HG02852 (cell line): ENCODE measurements around the gene SV2B.

Experiments
- ATAC-seq: cut with Tn5 transposase; IDR thresholded peaks from one replicate; pipeline ENCODE4 v1.9.1; 2021; ENCODE audit warnings: mild to moderate bottlenecking, moderate library complexity; ENCODE audit not compliant: unreplicated experiment

The SV2B gene

GRCh38 chr15:91102546-91103330 lies 2.7 kb downstream of the SV2B start:
- no peak for ATAC-seq

DNA sequence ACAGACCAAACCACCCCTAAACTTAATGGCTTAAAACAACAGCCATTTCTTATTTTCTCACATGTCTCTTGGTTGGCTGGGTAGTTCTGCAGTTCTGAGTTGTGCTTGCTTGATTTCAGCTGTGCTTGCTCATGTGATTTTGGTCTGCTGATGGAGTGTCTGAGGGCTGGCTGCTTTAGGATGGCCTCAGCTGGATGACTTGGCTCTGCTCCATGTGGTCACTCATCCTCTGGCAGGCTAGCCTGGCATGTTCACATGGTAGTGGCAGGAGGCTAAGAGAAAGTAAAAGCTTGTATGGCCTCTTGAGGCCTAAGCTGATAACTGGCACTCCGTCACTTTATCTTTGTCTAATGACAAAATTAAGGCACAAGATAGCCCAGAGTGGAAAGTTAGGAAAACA lies 4.1 kb downstream of the SV2B start:
- ATAC-seq: no peak

GRCh38 chr15:91108421-91108820 lies 8.4 kb downstream of the SV2B start:
- no peak for ATAC-seq

- ATAC-seq: no peak
Observed at GRCh38 chr15:91109885-91110284, 9.8 kb downstream of the SV2B start.

GRCh38 chr15:91110407-91110806 lies 10.3 kb downstream of the SV2B start:
- ATAC-seq: no peak

- no peak for ATAC-seq
Observed at GRCh38 chr15:91113030-91113429, 13.0 kb downstream of the SV2B start.

DNA sequence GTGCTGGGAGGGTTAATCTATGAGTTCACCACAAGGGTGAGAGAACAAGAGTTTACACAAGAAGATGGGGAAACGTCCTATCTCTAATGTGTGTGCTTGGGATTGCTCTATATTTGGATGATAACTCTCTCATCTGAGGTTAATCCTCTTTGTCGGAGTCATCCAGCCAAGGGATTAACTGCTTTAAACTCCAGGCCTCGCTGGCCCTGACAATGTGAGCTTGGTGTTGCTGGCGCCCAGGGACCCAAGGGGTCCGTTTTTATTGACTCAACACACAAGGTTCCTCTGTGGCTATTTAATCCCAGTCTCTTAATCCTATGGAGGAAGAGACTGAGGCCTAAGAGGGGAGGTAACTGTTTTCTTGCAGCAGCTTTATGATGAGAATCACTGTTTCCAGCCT lies 14.2 kb downstream of the SV2B start:
- no peak for ATAC-seq

DNA sequence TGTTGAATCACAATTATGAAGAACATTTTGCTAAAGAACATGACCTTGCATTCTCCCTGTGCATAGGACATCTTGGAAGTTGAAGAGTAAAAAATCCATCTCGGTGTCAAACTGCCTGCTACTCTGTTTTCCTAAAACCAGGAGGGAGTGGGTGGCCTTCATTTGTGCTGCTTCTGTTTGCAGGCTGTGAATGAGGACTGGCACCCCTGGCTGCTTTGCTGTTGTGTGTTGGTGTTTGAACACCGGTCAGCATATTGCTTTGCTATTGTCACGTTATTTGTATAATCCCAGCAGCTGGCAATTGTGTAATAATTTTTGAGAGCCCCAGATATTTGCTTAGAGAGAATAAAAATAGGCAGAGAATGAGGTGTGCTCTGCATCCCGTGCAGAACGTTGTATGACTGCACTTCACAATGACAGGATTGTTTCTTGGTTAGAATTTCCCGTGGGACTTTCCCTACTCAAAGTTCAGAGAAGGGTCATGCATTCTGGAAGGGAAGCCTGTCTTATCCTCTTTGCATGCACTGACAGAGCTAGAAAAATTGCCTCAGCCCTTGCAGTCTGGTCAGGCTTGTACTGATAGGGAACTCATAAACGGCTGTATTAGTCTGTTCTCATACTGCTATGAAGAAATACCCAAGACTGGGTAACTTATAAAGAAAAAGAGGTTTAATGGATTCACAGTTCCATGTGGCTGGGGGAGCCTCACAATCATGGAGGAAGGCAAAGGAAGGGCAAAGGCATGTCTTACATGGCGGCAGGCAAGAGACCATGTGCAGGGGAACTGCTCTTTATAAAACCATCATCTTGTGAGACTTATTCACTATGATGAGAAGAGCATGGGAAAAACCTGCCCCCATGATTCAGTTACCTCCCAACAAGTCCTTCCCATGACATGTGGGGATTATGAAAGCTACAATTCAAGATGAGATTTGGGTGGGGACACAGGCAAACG lies 16.3 kb downstream of the SV2B start:
- peak; percentile 93 for ATAC-seq

DNA sequence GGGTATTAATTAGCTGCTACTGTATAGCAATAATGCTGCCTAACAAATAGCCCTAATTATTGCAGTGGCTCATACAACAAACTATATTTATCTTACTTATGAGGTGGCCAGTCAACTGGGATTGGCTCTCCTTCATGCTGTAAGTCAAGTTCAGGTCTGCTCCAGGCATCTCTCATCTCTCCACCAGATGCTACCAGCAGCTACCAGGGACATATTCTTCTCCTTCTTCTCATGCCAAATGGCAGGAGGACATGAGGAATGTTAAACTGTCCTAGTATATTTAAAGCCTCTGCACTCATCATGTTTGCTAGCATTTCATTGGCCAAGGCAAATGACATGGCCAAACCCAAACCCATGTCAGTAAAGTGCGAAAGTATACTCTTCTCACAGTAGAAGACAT lies 17.3 kb downstream of the SV2B start:
- ATAC-seq: no peak

DNA sequence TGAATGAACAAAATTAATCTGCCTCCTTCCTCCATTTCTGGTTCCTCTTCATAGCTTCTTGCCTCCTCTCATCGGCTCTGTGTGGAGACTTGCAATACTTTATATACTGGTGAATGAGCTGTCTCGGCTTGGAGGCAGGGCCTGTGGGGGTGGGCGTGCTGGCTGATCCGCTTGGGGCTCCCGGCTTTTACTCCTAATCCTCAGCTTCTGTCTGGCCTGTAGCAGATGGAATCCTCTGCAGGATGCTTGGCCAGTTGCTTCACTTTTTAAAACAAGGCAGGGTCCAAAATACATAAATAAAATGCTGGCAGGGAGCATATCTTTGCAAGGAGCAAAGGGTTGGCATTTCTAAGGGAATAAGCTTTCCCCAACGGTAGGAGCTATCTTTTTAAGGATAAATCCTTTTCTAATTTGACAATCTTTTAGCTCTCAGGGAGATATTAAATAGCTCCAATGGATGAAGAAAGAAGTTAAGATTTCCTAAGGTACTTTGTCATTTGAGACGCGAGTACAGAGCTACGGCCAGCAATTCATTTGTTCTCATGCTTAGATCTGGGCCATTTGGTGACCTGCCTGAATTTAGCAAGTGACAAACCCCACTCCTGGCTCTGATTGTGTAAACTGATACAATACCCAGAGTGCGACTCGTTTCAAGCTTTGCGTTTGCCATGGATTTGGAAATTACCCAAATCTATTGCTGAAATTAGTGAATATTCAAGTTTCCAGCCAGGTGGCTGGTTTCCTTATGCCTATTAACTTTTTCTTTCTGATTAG lies 18.9 kb downstream of the SV2B start:
- no peak for ATAC-seq

- no peak for ATAC-seq
Observed at GRCh38 chr15:91122296-91122695, 22.2 kb downstream of the SV2B start.

GRCh38 chr15:91124132-91124531 lies 24.1 kb downstream of the SV2B start:
- no peak for ATAC-seq

- ATAC-seq: no peak
Observed at GRCh38 chr15:91125162-91125561, 25.1 kb downstream of the SV2B start.

DNA sequence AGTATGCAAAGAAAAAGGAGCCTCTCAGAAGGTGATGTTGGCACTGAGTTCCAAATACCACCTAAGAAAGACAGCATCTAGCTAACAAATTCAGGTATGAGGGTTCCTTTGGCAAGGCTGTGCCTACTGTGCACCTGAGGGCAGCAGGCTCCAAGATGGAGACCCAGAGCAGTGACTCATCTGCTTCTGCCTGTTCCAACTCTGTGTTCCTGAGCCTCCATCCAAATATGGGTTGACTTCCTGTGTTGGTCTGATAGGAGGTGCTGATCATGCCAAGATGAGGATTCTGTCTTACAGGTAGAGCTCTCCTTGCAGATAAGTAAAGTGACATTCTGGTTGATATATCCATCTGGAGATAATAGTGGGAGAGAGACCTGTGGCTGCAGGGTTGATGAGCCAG lies 26.0 kb downstream of the SV2B start:
- ATAC-seq: peak; percentile 41

- ATAC-seq: peak; percentile 62
Observed at GRCh38 chr15:91127236-91127955, 27.3 kb downstream of the SV2B start.

GRCh38 chr15:91128016-91128415 lies 28.0 kb downstream of the SV2B start:
- no peak for ATAC-seq

GRCh38 chr15:91129436-91129835 lies 29.4 kb downstream of the SV2B start:
- no peak for ATAC-seq

GRCh38 chr15:91132079-91132478 lies 32.0 kb downstream of the SV2B start:
- no peak for ATAC-seq

- no peak for ATAC-seq
Observed at GRCh38 chr15:91133511-91133910, 33.5 kb downstream of the SV2B start.
